IMR-90 (cell line): ENCODE data around the gene AVPR2. TPM values are rescaled to one million over a fixed set of nuclear protein-coding genes. Genes with fewer than 3 reads are reported as not detected.

Source experiments
- ATAC-seq: fragments of 200-7000 bp; cut with Tn5 transposase; 2 replicates; pipeline ENCODE4 v1.9.1; 2020; ENCODE audit warnings: low read depth, mild to moderate bottlenecking, moderate library complexity
- BruUV-seq: library from RNA; stranded (reverse); fragments of 400-500 nt; replicated peaks from 2 replicates; lab custom pipeline; 2021; lab: Mats Ljungman, UMichigan
- CTCF ChIA-PET: fragments of 300-600 bp; formaldehyde crosslinking; extraction: SDS; loops from one replicate; lab custom pipeline; 2021; ENCODE audit warnings: antibody characterized with exemption; lab: Yijun Ruan, JAX
- POLR2A ChIA-PET: fragments of 300-600 bp; sonication (Branson Sonifier 250); formaldehyde crosslinking; loops from one replicate; lab custom pipeline; 2022; ENCODE audit warnings: antibody characterized with exemption; ENCODE audit not compliant: unreplicated experiment; lab: Charles Lee
- DNase-seq: peaks from one replicate; pipeline ENCODE4 v3.0.0; 2013
- H2AFZ ChIP-seq: replicated peaks from 2 replicates; pipeline ENCODE3; 2013; ENCODE audit warnings: low read length, mild to moderate bottlenecking; ENCODE audit not compliant: poor library complexity
- H2AK5ac ChIP-seq: 2 replicates; pipeline ENCODE4 v1.6.1; 2013; ENCODE audit warnings: low read depth, low read length, inconsistent platforms
- H2AK9ac ChIP-seq: replicated peaks from 2 replicates; pipeline ENCODE3; 2013; ENCODE audit warnings: mild to moderate bottlenecking, low read depth, low read length, moderate library complexity; ENCODE audit not compliant: poor library complexity
- H2BK120ac ChIP-seq: 2 replicates; pipeline ENCODE4 v1.6.1; 2013; ENCODE audit warnings: low read depth, low read length, inconsistent platforms
- H2BK15ac ChIP-seq: 3 replicates; pipeline ENCODE4 v1.6.1; 2013; ENCODE audit warnings: low read depth, low read length, inconsistent platforms
- H2BK20ac ChIP-seq: 2 replicates; pipeline ENCODE4 v1.6.1; 2013; ENCODE audit warnings: low read depth, mild to moderate bottlenecking, inconsistent platforms, low read length, moderate library complexity
- H2BK5ac ChIP-seq: 2 replicates; pipeline ENCODE4 v1.6.1; 2013; ENCODE audit warnings: mild to moderate bottlenecking, low read depth, low read length, inconsistent platforms; ENCODE audit not compliant: poor library complexity, severe bottlenecking
- H3K14ac ChIP-seq: replicated peaks from 2 replicates; pipeline ENCODE4 v1.6.1; 2013; ENCODE audit warnings: low read depth, low read length, inconsistent platforms
- H3K18ac ChIP-seq: 2 replicates; pipeline ENCODE4 v1.6.1; 2013; ENCODE audit warnings: low read depth, low read length, control low read depth
- H3K23ac ChIP-seq: 2 replicates; pipeline ENCODE4 v1.6.1; 2013; ENCODE audit warnings: low read depth, low read length, inconsistent platforms
- H3K27ac ChIP-seq: 2 replicates; pipeline ENCODE4 v1.5.1; 2013; ENCODE audit warnings: mild to moderate bottlenecking, control low read depth, low read length; ENCODE audit not compliant: insufficient read depth
- H3K27me3 ChIP-seq: 2 replicates; pipeline ENCODE4 v1.6.1; 2013; ENCODE audit warnings: low read length; ENCODE audit not compliant: control insufficient read depth, insufficient read depth
- H3K36me3 ChIP-seq: 2 replicates; pipeline ENCODE4 v1.6.1; 2013; ENCODE audit warnings: low read length, mixed read lengths; ENCODE audit not compliant: control insufficient read depth, insufficient read depth
- H3K4ac ChIP-seq: 2 replicates; pipeline ENCODE4 v1.6.1; 2013; ENCODE audit warnings: low read depth, low read length, inconsistent platforms
- H3K4me1 ChIP-seq: 2 replicates; pipeline ENCODE4 v1.6.1; 2013; ENCODE audit warnings: low read length, mixed read lengths; ENCODE audit not compliant: control insufficient read depth, insufficient read depth
- H3K4me2 ChIP-seq: 2 replicates; pipeline ENCODE4 v1.6.1; 2013; ENCODE audit warnings: low read depth, mild to moderate bottlenecking, control low read depth, low read length, moderate library complexity
- H3K4me3 ChIP-seq: 2 replicates; pipeline ENCODE4 v1.5.1; 2013; ENCODE audit warnings: low read depth, mild to moderate bottlenecking, control low read depth, low read length, moderate library complexity; ENCODE audit not compliant: insufficient read depth
- H3K56ac ChIP-seq: 2 replicates; pipeline ENCODE4 v1.6.1; 2013; ENCODE audit warnings: low read length, inconsistent platforms; ENCODE audit not compliant: insufficient read depth; ENCODE audit errors: extremely low read depth
- H3K79me1 ChIP-seq, 2 experiments: 2 replicates each; pipeline ENCODE4 v1.6.1; 2013; ENCODE audit warnings: low read length in 2 of 2, inconsistent platforms in 1 of 2, low read depth in 1 of 2
- H3K9ac ChIP-seq: 2 replicates; pipeline ENCODE4 v1.6.1; 2013; ENCODE audit warnings: low read depth, low read length, control low read depth
- H3K9me1 ChIP-seq: 2 replicates; pipeline ENCODE4 v1.6.1; 2013; ENCODE audit warnings: low read length, inconsistent platforms; ENCODE audit not compliant: insufficient read depth
- H3K9me3 ChIP-seq: 2 replicates; pipeline ENCODE4 v1.6.1; 2013; ENCODE audit warnings: low read length; ENCODE audit not compliant: control insufficient read depth, insufficient read depth
- H4K20me1 ChIP-seq: 2 replicates; pipeline ENCODE4 v1.6.1; 2013; ENCODE audit warnings: low read length, inconsistent platforms; ENCODE audit not compliant: insufficient read depth
- H4K5ac ChIP-seq: 2 replicates; pipeline ENCODE4 v1.6.1; 2013; ENCODE audit warnings: mild to moderate bottlenecking, low read depth, low read length, control low read depth
- H4K8ac ChIP-seq, 2 experiments: 2 replicates each; pipeline ENCODE4 v1.6.1; 2013; ENCODE audit warnings: low read depth in 2 of 2, low read length in 2 of 2, control low read depth in 1 of 2, inconsistent platforms in 1 of 2
- H4K91ac ChIP-seq: 2 replicates; pipeline ENCODE4 v1.6.1; 2013; ENCODE audit warnings: low read depth, low read length, inconsistent platforms; ENCODE audit not compliant: insufficient read depth
- BHLHE40 ChIP-seq: fragments of 150-350 bp; IDR thresholded peaks from 2 replicates; pipeline ENCODE4 v1.6.1; 2016; ENCODE audit warnings: mild to moderate bottlenecking, low read depth, low read length
- CTCF ChIP-seq: conservative IDR thresholded peaks from 2 replicates; pipeline ENCODE4 v1.5.1; 2012; ENCODE audit warnings: mild to moderate bottlenecking, low read depth, low read length, improper control_type of control experiment
- FOS ChIP-seq: fragments of 150-350 bp; IDR thresholded peaks from 2 replicates; pipeline ENCODE4 v1.6.1; 2016; ENCODE audit warnings: low read depth, low read length
- POLR2A ChIP-seq: IDR thresholded peaks from 2 replicates; pipeline ENCODE4 v1.6.1; 2012; ENCODE audit warnings: mild to moderate bottlenecking, low read depth, low read length
- RAD21 ChIP-seq: IDR thresholded peaks from 2 replicates; pipeline ENCODE4 v1.6.1; 2012; ENCODE audit warnings: low read length, improper control_type of control experiment
- RFX5 ChIP-seq: IDR thresholded peaks from 2 replicates; pipeline ENCODE4 v1.8.0; 2012; ENCODE audit warnings: low read depth, mild to moderate bottlenecking, low read length, moderate library complexity
- WGBS, 2 experiments: methylation state at CpG; one replicate each; pipeline versions ENCODE4 v1.1.5 to v1.1.7; 2013; ENCODE audit warnings: missing lambda C conversion rate in 2 of 2; ENCODE audit not compliant: insufficient read length in 1 of 2; ENCODE audit errors: extremely low coverage in 2 of 2; 5-methylcytosine and 5-hydroxymethylcytosine counted together
- dilution Hi-C: fragments of 300-500 bp; cut with HindIII; formaldehyde crosslinking; loops from one replicate; pipeline ENCODE4 v1.14.3; 2018; ENCODE audit warnings: low sequenced_read_pairs; ENCODE audit not compliant: unreplicated experiment
- in situ Hi-C: fragments of 300-500 bp; cut with MboI; formaldehyde crosslinking; loops from 3 replicates; pipeline ENCODE4 v1.14.3; 2019; ENCODE audit warnings: low sequenced_read_pairs, inconsistent platforms, mixed read lengths
- intact Hi-C: fragments of 100-400 bp; cut with micrococcal nuclease; formaldehyde crosslinking; loops from 2 replicates; pipeline ENCODE4 v1.10.0; 2022
- polyA plus RNA-seq, 3 experiments: library from polyadenylated mRNA; depleted of rRNA; stranded (reverse); fragments of >200 nt; gene quantifications; 2 replicates each; pipeline ENCODE4 v1.2.3, GENCODE V29; 2012; ENCODE audit warnings: low replicate concordance in 1 of 3
- total RNA-seq: library from RNA; depleted of rRNA; stranded (reverse); fragments of >200 nt; gene quantifications from 2 replicates; pipeline ENCODE4 v1.2.3, GENCODE V29; 2012
- TF ChIP-seq, protein P1 (sequence below): fragments of 150-350 bp; IDR thresholded peaks from 2 replicates; pipeline ENCODE4 v1.6.1; 2016; ENCODE audit warnings: low read depth, mild to moderate bottlenecking, low read length, moderate library complexity, borderline replicate concordance

The AVPR2 gene
- total and polyA plus RNA-seq, 2 of the 4 experiments (the other 2 are of a cell fraction) = not detected

GRCh38 chrX:153927922-153928760 lies 23.7 kb downstream of the AVPR2 start (continued):
- TF ChIP-seq RFX5 = no peak
- no peak for TF ChIP-seq FOS

DNA sequence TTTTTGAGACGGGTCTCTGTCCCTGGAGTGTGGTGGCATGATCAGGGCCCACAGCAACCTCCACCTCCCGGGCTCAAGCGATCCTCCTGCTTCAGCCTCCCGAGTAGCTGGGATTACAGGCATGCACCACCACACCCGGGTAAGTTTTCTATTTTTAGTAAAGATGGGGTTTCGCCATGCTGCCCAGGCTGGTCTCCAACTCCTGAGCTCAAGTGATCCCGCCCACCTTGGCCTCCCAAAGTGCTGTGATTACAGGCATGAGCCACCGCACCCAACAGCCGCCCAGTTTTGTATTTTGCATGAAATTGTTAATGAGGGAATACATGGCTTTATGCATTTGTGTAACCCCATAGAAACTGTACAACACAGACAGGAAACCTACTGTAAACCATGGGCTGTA lies 24.4 kb downstream of the AVPR2 start:
- no peak overlapping the region for H4K8ac ChIP-seq
- H3K9ac ChIP-seq = no peak overlapping the region
- no peak overlapping the region for H4K5ac ChIP-seq
- H3K9me3 ChIP-seq = no peaks in the 10 kb centered on the region
- peaks cover 2% of the 10 kb centered on the region for H3K4me1 ChIP-seq
- peaks cover 13% of the 10 kb centered on the region for H4K20me1 ChIP-seq
- H3K4ac ChIP-seq = no peak overlapping the region
- H2BK20ac ChIP-seq = no peak overlapping the region
- no peak for ATAC-seq
- intact Hi-C loops = loop anchor here (5.0 kb wide), 1 partner anchor 137 kb away; the partner anchor contains the start of genes IDH3G and SSR4
- H3K79me1 ChIP-seq = peaks cover 4 to 11% of the 10 kb centered on the region in 2 experiments; a peak in 2 of 4 replicates
- no peak overlapping the region for H2BK15ac ChIP-seq
- ChIA-PET POLR2A (interaction anchor here (0.9 kb wide), 1 partner anchor 135 kb away, joined by 3 read pairs; no protein-coding TSS in a partner anchor), CTCF (no interaction called here)
- no CpG with 5 or more reads among the region's 9 CpGs for WGBS, 2 experiments
- no peak overlapping the region for H3K18ac ChIP-seq
- H3K36me3 ChIP-seq = peaks cover 23% of the 10 kb centered on the region
- H3K4me3 ChIP-seq = no peak overlapping the region
- no peak overlapping the region for H3K14ac ChIP-seq
- no peak overlapping the region for H3K56ac ChIP-seq
- H2AK9ac ChIP-seq = no peak overlapping the region
- no peak overlapping the region for H3K27ac ChIP-seq
- no peaks in the 10 kb centered on the region; the same call in 1 of the 2 replicates for H3K27me3 ChIP-seq
- no peak overlapping the region for H4K91ac ChIP-seq
- no peak overlapping the region for H2BK120ac ChIP-seq
- no peak for DNase-seq
- dilution Hi-C loops = no loop called here
- H2AK5ac ChIP-seq = no peak overlapping the region
- no peak overlapping the region for H2BK5ac ChIP-seq
- H3K23ac ChIP-seq = no peak overlapping the region
- in situ Hi-C loops = no loop called here
- no peak overlapping the region for H3K4me2 ChIP-seq
- BruUV-seq = no TSS peak
- no peak for TF ChIP-seq CTCF
- TF ChIP-seq BHLHE40 = no peak
- TF ChIP-seq, protein P1, sequence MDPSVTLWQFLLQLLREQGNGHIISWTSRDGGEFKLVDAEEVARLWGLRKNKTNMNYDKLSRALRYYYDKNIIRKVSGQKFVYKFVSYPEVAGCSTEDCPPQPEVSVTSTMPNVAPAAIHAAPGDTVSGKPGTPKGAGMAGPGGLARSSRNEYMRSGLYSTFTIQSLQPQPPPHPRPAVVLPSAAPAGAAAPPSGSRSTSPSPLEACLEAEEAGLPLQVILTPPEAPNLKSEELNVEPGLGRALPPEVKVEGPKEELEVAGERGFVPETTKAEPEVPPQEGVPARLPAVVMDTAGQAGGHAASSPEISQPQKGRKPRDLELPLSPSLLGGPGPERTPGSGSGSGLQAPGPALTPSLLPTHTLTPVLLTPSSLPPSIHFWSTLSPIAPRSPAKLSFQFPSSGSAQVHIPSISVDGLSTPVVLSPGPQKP = no peak
- TF ChIP-seq RAD21 = no peak
- no peak for TF ChIP-seq POLR2A
- no peaks in the 10 kb centered on the region; the same call in 1 of the 2 replicates for H3K9me1 ChIP-seq
- no peak overlapping the region for H2AFZ ChIP-seq
